NCI-H1436 treated with DMSO at 0.1 percent for 48 hours (cell line): ENCODE data around the gene CIROP.

Experiments
- DNase-seq: peaks from one replicate; lab custom pipeline; 2025; lab: John Stamatoyannopoulos, UW

Gene CIROP

DNA sequence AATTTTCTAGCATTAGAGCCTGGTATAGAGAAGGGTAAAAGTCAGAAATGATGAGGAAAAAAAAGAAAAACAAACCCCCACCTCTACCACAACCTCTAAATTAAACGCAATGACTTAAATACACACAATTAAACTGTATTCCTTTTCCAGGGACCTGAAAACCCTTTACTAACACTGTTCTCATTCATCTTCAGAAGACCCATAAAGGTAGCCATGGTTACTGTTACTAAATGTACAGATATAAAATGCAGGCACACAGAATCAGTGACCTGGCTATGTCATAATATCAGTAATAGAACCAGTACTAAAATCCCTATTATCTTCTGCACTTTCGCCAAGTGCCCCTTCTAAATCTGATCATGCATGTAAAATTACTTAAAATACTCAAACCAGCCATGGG lies 11.3 kb downstream of the CIROP start:
- no peak for DNase-seq

DNA sequence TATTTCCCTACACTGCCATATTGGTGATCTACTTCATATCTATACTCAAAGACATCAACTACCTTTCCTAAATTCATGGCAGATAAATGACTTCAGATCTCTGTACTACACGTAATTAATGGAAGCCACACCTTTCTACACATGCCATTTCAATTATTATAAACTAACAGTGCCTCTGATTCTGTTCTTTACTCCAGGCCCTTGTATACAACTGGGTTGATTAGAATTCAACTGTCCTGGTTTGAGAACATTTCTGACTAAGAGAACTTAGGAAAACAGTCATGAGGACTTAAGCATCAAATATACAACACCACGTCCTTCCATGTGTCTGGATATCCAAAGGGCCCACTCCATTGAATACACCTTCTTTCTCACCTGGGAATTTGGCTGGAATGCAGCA lies 11.7 kb downstream of the CIROP start:
- DNase-seq, result no peak

- no peak for DNase-seq
Measured at GRCh38 chr14:23091294-23092225, 13.2 kb downstream of the CIROP start.

DNA sequence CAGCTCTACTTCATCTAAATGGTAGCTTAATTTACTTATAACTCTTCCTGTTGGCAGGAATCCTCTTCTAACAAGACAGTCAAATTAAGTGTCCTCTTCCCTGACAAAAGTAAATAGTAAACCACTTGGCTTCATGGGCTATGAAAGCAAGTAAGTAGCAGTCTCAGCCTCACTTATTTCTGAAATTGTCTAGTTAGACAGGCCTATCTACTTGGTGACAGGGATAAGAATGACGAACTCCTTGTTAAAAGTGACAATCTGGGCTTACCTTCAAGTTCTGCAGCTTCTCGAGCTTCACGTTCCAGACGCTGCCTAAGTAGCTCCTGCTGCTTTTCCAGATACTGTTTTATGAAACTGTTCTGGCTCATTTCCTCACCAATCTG lies 14.5 kb downstream of the CIROP start:
- DNase-seq, result no peak

- no peak for DNase-seq
Measured at GRCh38 chr14:23089498-23090253, 15.1 kb downstream of the CIROP start.

DNA sequence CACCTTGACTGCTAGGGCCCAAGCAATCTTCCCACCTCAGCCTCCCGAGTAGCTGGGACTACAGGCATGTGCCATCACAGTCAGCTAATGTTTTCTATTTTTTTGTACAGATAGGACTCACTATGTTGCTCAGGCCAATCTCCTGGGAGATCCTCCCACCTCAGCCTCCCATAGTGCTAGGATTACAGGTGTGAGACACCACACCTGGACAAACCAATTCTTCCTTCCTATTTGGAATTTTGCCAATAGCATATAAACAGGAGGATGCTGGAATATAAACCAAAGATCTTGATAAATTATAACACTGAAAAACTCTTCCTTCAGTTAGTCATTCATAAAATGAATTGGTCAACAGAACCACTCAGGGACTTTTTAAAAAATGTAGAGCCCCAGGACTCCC lies 18.2 kb downstream of the CIROP start:
- no peak for DNase-seq

GRCh38 chr14:23085458-23085857 lies 19.3 kb downstream of the CIROP start:
- DNase-seq, result no peak

- no peak for DNase-seq
Measured at GRCh38 chr14:23080474-23080873, 24.3 kb downstream of the CIROP start.

GRCh38 chr14:23079716-23080115 lies 25.1 kb downstream of the CIROP start:
- no peak for DNase-seq

DNA sequence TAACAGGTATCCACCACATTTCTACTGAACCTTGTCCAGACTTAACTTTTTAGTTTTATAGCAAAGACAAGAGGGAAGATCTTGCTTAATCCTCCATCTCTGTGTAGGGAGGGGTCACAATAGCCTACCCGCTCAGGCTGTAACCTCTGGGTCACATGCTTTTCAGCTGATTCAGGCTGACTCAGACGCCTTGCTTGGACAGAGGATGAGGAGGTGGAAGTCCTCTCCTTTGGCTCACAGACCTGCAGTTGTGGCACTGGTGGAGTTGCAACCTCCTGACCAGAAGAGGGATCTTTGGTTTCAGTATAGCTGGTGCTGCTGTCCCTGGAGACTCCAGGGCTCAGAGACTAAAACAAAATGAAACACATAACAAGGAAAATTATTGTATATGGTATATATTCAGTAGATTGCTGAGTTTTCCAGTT lies 26.1 kb downstream of the CIROP start:
- no peak for DNase-seq

DNA sequence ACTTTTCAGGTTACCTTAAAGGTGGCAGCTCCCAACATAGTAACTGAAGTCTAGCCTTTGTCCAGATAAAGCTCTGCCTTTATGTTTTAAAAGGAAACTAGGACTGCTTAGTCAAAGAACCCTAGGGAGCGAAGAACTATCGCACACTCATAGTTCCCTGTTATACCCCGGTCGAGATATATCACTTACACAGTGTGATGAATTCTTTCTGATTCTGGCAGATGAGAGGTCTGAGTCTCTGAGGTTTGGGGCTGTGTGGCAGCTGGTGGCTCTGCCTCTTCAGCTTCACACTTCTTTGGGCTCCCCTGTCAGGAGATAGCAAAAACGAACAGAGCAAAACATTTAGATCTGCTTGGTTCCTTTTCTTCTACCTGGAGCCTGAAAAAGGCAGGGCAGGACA lies 26.8 kb downstream of the CIROP start:
- DNase-seq, result no peak

DNA sequence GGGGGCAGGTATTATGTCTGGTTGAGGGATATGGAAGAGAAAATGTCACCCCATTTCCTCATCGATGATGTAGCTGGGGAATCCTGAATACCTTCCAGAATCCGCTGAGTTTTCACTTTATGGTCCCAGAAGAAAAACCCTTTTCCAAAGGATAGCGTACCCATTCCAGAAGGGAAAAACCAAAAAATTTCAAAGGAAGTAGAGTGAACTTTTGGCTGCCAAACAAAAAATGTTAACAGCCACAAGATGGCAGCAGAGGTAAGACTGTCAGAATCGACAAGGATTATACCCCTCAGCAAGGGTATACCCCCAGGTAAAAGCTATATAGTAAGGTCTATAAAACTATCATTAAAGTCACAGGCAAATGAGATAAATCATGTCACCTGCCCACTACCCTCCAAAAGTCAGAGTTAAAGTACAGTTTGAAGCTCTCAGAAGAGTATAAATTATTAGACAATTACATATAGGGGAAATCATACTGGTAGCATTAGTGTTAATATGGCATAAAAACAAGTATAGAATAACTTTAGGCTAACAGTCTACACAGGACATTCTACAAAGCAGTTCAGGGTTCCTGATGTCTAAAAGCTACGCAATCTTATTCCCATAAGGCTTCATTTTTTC lies 27.9 kb downstream of the CIROP start:
- DNase-seq, result no peak

DNA sequence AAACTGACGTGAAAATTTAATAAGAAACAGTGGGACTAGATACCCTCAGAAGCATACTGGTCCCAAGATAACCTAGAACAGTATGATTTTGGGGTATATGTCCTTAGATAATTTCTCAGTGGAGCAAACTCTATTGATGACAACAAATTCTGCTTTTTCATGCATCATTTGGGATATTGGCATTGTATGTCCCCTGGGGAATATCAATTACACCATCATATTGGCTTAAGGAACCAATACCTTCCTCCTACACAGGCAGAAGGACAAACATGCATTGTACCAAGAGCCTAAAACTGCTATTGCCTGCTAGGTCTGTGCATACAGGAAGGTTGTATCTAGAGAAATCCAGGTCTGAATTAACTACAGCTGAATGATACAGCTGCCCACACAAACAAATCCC lies 29.9 kb downstream of the CIROP start:
- no peak for DNase-seq

GRCh38 chr14:23071921-23072539 lies 32.8 kb downstream of the CIROP start:
- DNase-seq, result no peak

- no peak for DNase-seq
Measured at GRCh38 chr14:23071244-23071920, 33.4 kb downstream of the CIROP start.

GRCh38 chr14:23070262-23071129 lies 34.3 kb downstream of the CIROP start:
- DNase-seq, result no peak

GRCh38 chr14:23069413-23069806 lies 35.4 kb downstream of the CIROP start:
- DNase-seq, result no peak

DNA sequence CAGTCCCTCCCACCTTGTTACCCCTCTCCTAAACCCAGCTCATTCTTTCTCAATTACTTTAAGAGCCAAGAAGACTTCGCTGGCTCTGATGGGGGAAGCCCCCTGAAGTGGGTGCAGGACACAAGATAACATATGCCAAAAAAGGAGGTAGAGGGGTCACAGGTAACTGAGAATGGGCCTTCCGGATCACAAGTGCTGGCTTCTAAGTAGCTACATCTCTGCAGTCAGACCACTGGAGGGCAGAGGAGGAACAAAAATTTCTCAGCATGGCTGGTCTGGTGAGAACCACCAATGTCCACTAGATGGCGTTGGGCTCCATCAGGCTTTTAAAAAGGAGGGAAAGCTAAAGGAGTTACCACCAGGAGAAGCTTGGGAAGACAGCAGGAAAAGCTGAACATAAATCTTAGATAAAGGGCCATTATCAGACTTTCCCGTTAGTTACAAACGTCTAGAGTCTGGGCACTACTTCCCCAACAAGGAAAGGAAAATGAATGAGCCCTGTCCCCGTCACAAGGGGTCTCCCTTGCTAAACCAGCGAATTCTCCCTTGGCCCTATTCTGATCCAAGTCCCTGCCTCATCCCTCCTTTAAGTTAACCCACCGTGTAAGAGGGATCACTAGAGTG lies 35.9 kb downstream of the CIROP start:
- no peak for DNase-seq

GRCh38 chr14:23067847-23068788 lies 36.7 kb downstream of the CIROP start:
- DNase-seq, result no peak
